HEK293 (cell line): ENCODE data around the gene PPT2.

Experiments
- CTCF ChIA-PET: fragments of 350-600 bp; formaldehyde crosslinking; extraction: SDS; loops from one replicate; lab custom pipeline; 2021; ENCODE audit warnings: antibody characterized with exemption; lab: Yijun Ruan, JAX
- POLR2A ChIA-PET: fragments of 300-600 bp; formaldehyde crosslinking; extraction: SDS; loops from one replicate; lab custom pipeline; 2020; ENCODE audit warnings: antibody characterized with exemption, inconsistent platforms; lab: Yijun Ruan, JAX
- H3K27ac ChIP-seq: fragments of 200-500 bp; sonication (Bioruptor generic); 2 replicates; pipeline ENCODE4 v1.5.1; 2014; ENCODE audit warnings: low read depth, low read length, control low read depth, inconsistent platforms; ENCODE audit errors: extremely low read depth
- H3K36me3 ChIP-seq, 2 experiments: fragments of 200-500 bp in 1 of 2; sonication (Bioruptor generic) in 1 of 2; 1 replicate in 1 of 2; 2 replicates in 1 of 2; pipeline ENCODE4 v1.5.1; 2014 to 2017; ENCODE audit warnings: inconsistent platforms in 2 of 2, low read length in 2 of 2; ENCODE audit not compliant: control insufficient read depth in 2 of 2, insufficient read depth in 1 of 2
- H3K4me1 ChIP-seq: fragments of 200-500 bp; sonication (Bioruptor generic); 2 replicates; pipeline ENCODE4 v1.5.1; 2014; ENCODE audit warnings: mild to moderate bottlenecking, low read length, inconsistent platforms; ENCODE audit not compliant: control insufficient read depth, insufficient read depth
- H3K4me3 ChIP-seq: 2 replicates; pipeline ENCODE4 v1.5.1; 2011; ENCODE audit warnings: low read depth, mild to moderate bottlenecking, control low read depth, low read length, moderate library complexity
- H3K9me3 ChIP-seq: fragments of 200-500 bp; sonication (Bioruptor generic); 2 replicates; pipeline ENCODE4 v1.5.1; 2014; ENCODE audit warnings: low read depth, low read length, inconsistent platforms; ENCODE audit not compliant: control insufficient read depth, insufficient read depth
- HOXA7 ChIP-seq: sonication (generic); formaldehyde crosslinking; IDR thresholded peaks from 2 replicates; pipeline ENCODE4 v1.8.1; 2022; ENCODE audit warnings: missing genetic modification reagents, borderline replicate concordance
- KLF1 ChIP-seq: fragments of 450-650 bp; formaldehyde crosslinking; IDR thresholded peaks from 2 replicates; pipeline ENCODE4 v1.5.1; 2016; ENCODE audit warnings: missing biosample characterization, missing genetic modification characterization
- KLF10 ChIP-seq: fragments of 450-650 bp; IDR thresholded peaks from 2 replicates; pipeline ENCODE4 v1.5.1; 2018; ENCODE audit warnings: missing biosample characterization, mild to moderate bottlenecking, missing genetic modification characterization
- SCRT1 ChIP-seq: fragments of 450-650 bp; formaldehyde crosslinking; IDR thresholded peaks from 2 replicates; pipeline ENCODE4 v1.5.1; 2016; ENCODE audit warnings: missing biosample characterization, missing genetic modification characterization, borderline replicate concordance
- YY2 ChIP-seq: fragments of 450-650 bp; formaldehyde crosslinking; IDR thresholded peaks from 2 replicates; pipeline ENCODE4 v1.5.1; 2016; ENCODE audit warnings: missing biosample characterization, missing genetic modification characterization
- ZNF138 ChIP-seq: fragments of 450-650 bp; formaldehyde crosslinking; IDR thresholded peaks from 2 replicates; pipeline ENCODE4 v1.5.1; 2016; ENCODE audit warnings: missing biosample characterization, missing genetic modification characterization, borderline replicate concordance
- ZNF155 ChIP-seq: fragments of 450-650 bp; formaldehyde crosslinking; IDR thresholded peaks from 2 replicates; pipeline ENCODE4 v1.5.1; 2016; ENCODE audit warnings: missing biosample characterization, missing genetic modification characterization
- ZNF16 ChIP-seq: fragments of 450-650 bp; formaldehyde crosslinking; IDR thresholded peaks from 2 replicates; pipeline ENCODE4 v1.5.1; 2016; ENCODE audit warnings: low read depth, missing biosample characterization, missing genetic modification characterization
- ZNF335 ChIP-seq: fragments of 450-650 bp; formaldehyde crosslinking; conservative IDR thresholded peaks from 2 replicates; pipeline ENCODE4 v1.5.1; 2016; ENCODE audit warnings: missing biosample characterization, missing genetic modification characterization
- ZNF37A ChIP-seq: fragments of 450-650 bp; IDR thresholded peaks from 2 replicates; pipeline ENCODE4 v1.5.1; 2018; ENCODE audit warnings: missing biosample characterization, missing genetic modification characterization
- ZNF433 ChIP-seq: fragments of 450-650 bp; formaldehyde crosslinking; IDR thresholded peaks from 2 replicates; pipeline ENCODE4 v1.5.1; 2016; ENCODE audit warnings: missing biosample characterization, missing genetic modification characterization, low read depth
- TF ChIP-seq, protein P1 (sequence below): fragments of 450-650 bp; formaldehyde crosslinking; IDR thresholded peaks from 2 replicates; pipeline ENCODE4 v1.5.1; 2016; ENCODE audit warnings: missing biosample characterization, missing genetic modification characterization
- TF ChIP-seq, protein P2 (sequence below): fragments of 450-650 bp; formaldehyde crosslinking; IDR thresholded peaks from 2 replicates; pipeline ENCODE4 v1.5.1; 2016; ENCODE audit warnings: missing biosample characterization, missing genetic modification characterization, borderline replicate concordance
- TF ChIP-seq, protein P3 (sequence below): fragments of 450-650 bp; formaldehyde crosslinking; IDR thresholded peaks from 2 replicates; pipeline ENCODE4 v1.5.1; 2016; ENCODE audit warnings: missing biosample characterization, missing genetic modification characterization
- TF ChIP-seq, protein P4 (sequence below): fragments of 450-650 bp; formaldehyde crosslinking; IDR thresholded peaks from 2 replicates; pipeline ENCODE4 v1.5.1; 2017; ENCODE audit warnings: missing biosample characterization, missing genetic modification characterization
- TF ChIP-seq, protein P5 (sequence below): fragments of 450-650 bp; formaldehyde crosslinking; optimal IDR thresholded peaks from 2 replicates; pipeline ENCODE3; 2016; ENCODE audit warnings: missing biosample characterization, mild to moderate bottlenecking, missing genetic modification characterization
- TF ChIP-seq, protein P6 (sequence below): fragments of 450-650 bp; formaldehyde crosslinking; IDR thresholded peaks from 2 replicates; pipeline ENCODE4 v1.5.1; 2016; ENCODE audit warnings: missing biosample characterization, missing genetic modification characterization, borderline replicate concordance

The PPT2 gene

DNA sequence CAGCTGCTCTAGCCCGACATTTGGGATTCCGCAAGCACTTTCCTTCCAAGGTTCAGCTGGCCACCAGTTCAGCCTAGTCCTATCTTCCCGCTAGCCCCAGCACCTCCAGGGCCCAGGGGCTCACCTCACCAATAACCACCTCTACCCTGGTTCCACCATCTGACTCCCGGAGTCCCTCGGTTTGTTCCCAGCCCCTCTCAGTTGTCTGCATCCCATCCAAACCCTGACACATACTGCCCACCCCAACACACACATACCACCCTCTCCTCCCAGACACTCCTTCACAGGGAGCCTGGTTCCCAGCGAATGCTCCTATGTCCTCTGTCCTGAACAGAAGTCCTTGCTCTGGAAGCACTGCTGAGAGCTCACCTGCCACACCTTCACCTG lies 45.2 kb upstream of the PPT2 start:
- H3K36me3 ChIP-seq: peaks cover 0 to 13% of the 10 kb centered on the region in 2 experiments; a peak in 1 of 3 replicates
- ChIA-PET POLR2A (interaction anchor here (0.6 to 1.6 kb wide), 7 partner anchors 8 to 211 kb away, joined by 3 to 8 read pairs (median 4); partner anchors contain the start of gene ATF6B), CTCF (interaction anchor here (1.2 to 5.9 kb wide), 3 partner anchors 9 to 136 kb away, joined by 3 to 45 read pairs (median 4); a partner anchor contains a TSS)
- TF ChIP-seq, protein P1, sequence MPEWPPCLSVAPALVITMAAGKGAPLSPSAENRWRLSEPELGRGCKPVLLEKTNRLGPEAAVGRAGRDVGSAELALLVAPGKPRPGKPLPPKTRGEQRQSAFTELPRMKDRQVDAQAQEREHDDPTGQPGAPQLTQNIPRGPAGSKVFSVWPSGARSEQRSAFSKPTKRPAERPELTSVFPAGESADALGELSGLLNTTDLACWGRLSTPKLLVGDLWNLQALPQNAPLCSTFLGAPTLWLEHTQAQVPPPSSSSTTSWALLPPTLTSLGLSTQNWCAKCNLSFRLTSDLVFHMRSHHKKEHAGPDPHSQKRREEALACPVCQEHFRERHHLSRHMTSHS (tag by site-specific recombination): no peak
- no peak for TF ChIP-seq ZNF138 (tag by site-specific recombination)
- TF ChIP-seq ZNF433 (tag by site-specific recombination): no peak
- no peak for TF ChIP-seq SCRT1
- TF ChIP-seq YY2 (tag by site-specific recombination): no peak
- TF ChIP-seq, protein P2, sequence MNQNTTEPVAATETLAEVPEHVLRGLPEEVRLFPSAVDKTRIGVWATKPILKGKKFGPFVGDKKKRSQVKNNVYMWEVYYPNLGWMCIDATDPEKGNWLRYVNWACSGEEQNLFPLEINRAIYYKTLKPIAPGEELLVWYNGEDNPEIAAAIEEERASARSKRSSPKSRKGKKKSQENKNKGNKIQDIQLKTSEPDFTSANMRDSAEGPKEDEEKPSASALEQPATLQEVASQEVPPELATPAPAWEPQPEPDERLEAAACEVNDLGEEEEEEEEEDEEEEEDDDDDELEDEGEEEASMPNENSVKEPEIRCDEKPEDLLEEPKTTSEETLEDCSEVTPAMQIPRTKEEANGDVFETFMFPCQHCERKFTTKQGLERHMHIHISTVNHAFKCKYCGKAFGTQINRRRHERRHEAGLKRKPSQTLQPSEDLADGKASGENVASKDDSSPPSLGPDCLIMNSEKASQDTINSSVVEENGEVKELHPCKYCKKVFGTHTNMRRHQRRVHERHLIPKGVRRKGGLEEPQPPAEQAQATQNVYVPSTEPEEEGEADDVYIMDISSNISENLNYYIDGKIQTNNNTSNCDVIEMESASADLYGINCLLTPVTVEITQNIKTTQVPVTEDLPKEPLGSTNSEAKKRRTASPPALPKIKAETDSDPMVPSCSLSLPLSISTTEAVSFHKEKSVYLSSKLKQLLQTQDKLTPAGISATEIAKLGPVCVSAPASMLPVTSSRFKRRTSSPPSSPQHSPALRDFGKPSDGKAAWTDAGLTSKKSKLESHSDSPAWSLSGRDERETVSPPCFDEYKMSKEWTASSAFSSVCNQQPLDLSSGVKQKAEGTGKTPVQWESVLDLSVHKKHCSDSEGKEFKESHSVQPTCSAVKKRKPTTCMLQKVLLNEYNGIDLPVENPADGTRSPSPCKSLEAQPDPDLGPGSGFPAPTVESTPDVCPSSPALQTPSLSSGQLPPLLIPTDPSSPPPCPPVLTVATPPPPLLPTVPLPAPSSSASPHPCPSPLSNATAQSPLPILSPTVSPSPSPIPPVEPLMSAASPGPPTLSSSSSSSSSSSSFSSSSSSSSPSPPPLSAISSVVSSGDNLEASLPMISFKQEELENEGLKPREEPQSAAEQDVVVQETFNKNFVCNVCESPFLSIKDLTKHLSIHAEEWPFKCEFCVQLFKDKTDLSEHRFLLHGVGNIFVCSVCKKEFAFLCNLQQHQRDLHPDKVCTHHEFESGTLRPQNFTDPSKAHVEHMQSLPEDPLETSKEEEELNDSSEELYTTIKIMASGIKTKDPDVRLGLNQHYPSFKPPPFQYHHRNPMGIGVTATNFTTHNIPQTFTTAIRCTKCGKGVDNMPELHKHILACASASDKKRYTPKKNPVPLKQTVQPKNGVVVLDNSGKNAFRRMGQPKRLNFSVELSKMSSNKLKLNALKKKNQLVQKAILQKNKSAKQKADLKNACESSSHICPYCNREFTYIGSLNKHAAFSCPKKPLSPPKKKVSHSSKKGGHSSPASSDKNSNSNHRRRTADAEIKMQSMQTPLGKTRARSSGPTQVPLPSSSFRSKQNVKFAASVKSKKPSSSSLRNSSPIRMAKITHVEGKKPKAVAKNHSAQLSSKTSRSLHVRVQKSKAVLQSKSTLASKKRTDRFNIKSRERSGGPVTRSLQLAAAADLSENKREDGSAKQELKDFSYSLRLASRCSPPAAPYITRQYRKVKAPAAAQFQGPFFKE (tag by site-specific recombination): no peak
- TF ChIP-seq, protein P3, sequence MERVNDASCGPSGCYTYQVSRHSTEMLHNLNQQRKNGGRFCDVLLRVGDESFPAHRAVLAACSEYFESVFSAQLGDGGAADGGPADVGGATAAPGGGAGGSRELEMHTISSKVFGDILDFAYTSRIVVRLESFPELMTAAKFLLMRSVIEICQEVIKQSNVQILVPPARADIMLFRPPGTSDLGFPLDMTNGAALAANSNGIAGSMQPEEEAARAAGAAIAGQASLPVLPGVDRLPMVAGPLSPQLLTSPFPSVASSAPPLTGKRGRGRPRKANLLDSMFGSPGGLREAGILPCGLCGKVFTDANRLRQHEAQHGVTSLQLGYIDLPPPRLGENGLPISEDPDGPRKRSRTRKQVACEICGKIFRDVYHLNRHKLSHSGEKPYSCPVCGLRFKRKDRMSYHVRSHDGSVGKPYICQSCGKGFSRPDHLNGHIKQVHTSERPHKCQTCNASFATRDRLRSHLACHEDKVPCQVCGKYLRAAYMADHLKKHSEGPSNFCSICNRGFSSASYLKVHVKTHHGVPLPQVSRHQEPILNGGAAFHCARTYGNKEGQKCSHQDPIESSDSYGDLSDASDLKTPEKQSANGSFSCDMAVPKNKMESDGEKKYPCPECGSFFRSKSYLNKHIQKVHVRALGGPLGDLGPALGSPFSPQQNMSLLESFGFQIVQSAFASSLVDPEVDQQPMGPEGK (tag by site-specific recombination): no peak
- no peak for TF ChIP-seq ZNF155 (tag by site-specific recombination)
- no peak for TF ChIP-seq HOXA7 (CRISPR knock-in tag)
- TF ChIP-seq KLF1: no peak
- TF ChIP-seq ZNF335 (tag by site-specific recombination): no peak
- H3K4me3 ChIP-seq: no peak overlapping the region
- H3K27ac ChIP-seq: no peak overlapping the region
- H3K4me1 ChIP-seq: peaks cover 9% of the 10 kb centered on the region; the same call in 1 of the 2 replicates
- H3K9me3 ChIP-seq: no peaks in the 10 kb centered on the region

DNA sequence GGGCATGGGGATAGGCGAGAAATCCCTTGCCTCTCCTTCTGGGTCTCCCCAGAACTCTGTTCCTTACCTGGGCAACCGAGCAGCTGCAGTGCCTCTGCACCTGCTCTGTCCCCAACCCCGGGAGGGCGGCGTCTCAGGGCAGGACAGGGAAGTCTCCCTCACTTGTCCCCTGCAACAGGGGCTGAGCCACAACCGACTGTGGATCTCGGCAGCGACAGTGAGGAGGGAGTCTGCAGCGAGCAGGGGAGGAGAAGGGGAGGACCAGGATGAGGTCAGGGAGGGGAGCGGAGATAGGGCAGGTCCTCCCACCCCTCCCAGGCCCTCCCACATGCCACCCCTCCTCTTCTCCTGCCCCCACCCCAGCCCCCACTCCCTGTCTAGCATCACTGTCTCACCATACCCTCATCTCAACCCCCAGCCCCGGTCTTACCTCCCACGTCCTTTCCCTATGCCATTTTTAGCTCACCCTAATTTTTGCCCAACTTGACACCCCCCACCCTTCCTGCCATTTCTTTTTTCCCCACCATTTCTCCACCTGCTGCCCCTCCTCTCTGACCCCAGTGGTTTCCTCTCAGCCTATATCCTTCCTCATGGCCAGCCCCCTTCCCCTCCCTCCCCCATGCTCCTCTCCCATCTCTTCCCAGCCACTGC lies 44.7 kb upstream of the PPT2 start, which contains the start of gene TNXB:
Gene TNXB (minus strand): TSS at position 225 of the 651 bp plus-strand sequence. CDS start 11,140 bp downstream, outside the sequence.
- Histone ChIP-seq H3K36me3 (peaks cover 0 to 13% of the 10 kb centered on the region in 2 experiments; a peak in 1 of 3 replicates), H3K9me3 (no peaks in the 10 kb centered on the region), H3K4me1 (peaks cover 9% of the 10 kb centered on the region; the same call in 1 of the 2 replicates), H3K27ac (no peak within 1 kb of the TSS), H3K4me3 (no peak within 1 kb of the TSS)
- ChIA-PET CTCF (interaction anchor here (1.8 to 5.9 kb wide), 2 partner anchors 8 to 62 kb away, joined by 6 to 45 read pairs; no protein-coding TSS in a partner anchor), POLR2A (interaction anchor here (0.6 to 1.6 kb wide), 11 partner anchors 9 to 211 kb away, joined by 3 to 8 read pairs (median 4); partner anchors contain the start of gene ATF6B)
- TF ChIP-seq, protein P4, sequence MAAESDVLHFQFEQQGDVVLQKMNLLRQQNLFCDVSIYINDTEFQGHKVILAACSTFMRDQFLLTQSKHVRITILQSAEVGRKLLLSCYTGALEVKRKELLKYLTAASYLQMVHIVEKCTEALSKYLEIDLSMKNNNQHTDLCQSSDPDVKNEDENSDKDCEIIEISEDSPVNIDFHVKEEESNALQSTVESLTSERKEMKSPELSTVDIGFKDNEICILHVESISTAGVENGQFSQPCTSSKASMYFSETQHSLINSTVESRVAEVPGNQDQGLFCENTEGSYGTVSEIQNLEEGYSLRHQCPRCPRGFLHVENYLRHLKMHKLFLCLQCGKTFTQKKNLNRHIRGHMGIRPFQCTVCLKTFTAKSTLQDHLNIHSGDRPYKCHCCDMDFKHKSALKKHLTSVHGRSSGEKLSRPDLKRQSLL (tag by site-specific recombination): no peak
- TF ChIP-seq, protein P5, sequence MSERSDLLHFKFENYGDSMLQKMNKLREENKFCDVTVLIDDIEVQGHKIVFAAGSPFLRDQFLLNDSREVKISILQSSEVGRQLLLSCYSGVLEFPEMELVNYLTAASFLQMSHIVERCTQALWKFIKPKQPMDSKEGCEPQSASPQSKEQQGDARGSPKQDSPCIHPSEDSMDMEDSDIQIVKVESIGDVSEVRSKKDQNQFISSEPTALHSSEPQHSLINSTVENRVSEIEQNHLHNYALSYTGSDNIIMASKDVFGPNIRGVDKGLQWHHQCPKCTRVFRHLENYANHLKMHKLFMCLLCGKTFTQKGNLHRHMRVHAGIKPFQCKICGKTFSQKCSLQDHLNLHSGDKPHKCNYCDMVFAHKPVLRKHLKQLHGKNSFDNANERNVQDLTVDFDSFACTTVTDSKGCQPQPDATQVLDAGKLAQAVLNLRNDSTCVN (tag by site-specific recombination): no peak
- TF ChIP-seq, protein P6, sequence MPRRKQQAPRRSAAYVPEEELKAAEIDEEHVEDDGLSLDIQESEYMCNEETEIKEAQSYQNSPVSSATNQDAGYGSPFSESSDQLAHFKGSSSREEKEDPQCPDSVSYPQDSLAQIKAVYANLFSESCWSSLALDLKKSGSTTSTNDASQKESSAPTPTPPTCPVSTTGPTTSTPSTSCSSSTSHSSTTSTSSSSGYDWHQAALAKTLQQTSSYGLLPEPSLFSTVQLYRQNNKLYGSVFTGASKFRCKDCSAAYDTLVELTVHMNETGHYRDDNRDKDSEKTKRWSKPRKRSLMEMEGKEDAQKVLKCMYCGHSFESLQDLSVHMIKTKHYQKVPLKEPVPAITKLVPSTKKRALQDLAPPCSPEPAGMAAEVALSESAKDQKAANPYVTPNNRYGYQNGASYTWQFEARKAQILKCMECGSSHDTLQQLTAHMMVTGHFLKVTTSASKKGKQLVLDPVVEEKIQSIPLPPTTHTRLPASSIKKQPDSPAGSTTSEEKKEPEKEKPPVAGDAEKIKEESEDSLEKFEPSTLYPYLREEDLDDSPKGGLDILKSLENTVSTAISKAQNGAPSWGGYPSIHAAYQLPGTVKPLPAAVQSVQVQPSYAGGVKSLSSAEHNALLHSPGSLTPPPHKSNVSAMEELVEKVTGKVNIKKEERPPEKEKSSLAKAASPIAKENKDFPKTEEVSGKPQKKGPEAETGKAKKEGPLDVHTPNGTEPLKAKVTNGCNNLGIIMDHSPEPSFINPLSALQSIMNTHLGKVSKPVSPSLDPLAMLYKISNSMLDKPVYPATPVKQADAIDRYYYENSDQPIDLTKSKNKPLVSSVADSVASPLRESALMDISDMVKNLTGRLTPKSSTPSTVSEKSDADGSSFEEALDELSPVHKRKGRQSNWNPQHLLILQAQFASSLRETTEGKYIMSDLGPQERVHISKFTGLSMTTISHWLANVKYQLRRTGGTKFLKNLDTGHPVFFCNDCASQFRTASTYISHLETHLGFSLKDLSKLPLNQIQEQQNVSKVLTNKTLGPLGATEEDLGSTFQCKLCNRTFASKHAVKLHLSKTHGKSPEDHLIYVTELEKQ (tag by site-specific recombination): no peak
- TF ChIP-seq ZNF16 (tag by site-specific recombination) (no peak), ZNF37A (tag by site-specific recombination) (no peak), KLF10 (tag by site-specific recombination) (no peak)
